Activated CD8-positive, alpha-beta memory T cell treated with anti-CD3 and anti-CD28 coated beads, Interleukin-2, amount 50 U/mL, for 48 hours (primary cell): Measurements from ENCODE around the gene R3HDM4.
"Not testable (repeated sequence)": the region's sequence is repeated elsewhere in the genome, so short reads cannot be mapped to it uniquely, and the experiment has no call there.

ENCODE experiments used
- DNase-seq: peaks from one replicate; pipeline ENCODE4 v3.0.0-alpha.2; 2020

R3HDM4 gene

DNA sequence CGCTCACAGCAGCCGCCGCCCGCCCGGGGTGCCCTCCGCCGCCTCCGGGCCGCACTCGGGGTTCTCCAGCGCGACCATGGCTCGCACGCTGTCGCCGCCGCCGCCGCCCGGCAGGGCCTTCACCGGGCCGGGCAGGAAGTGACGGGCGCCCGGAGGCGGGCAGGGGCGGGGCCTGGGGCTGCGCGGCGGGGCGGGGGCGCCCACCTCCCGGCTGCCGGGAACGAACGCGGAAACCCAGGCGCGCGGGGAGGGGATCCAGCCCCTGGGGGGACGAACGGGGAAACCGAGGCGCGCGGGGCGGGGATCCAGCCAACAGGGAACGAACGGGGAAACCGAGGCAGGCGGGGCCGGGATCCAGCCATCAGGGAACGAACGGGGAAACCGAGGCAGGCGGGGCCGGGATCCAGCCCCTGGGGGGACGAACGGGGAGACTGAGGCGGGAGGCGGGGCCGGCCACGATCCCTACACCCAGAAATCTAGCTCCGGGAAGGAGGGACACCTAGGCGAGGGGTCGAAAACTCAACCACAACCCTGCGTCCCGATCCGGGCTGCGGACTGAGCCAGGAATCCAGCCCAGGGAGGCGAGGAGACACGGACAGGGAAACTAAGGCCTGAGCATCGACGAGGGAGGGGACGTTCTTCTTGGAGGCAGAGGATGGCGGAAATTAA, at the start of gene R3HDM4:
Gene R3HDM4, minus strand, starts transcription at position 140 of the 669 bp plus-strand sequence. Its CDS starts 62 bp downstream, at position 78.
- peak; percentile 94 for DNase-seq

DNA sequence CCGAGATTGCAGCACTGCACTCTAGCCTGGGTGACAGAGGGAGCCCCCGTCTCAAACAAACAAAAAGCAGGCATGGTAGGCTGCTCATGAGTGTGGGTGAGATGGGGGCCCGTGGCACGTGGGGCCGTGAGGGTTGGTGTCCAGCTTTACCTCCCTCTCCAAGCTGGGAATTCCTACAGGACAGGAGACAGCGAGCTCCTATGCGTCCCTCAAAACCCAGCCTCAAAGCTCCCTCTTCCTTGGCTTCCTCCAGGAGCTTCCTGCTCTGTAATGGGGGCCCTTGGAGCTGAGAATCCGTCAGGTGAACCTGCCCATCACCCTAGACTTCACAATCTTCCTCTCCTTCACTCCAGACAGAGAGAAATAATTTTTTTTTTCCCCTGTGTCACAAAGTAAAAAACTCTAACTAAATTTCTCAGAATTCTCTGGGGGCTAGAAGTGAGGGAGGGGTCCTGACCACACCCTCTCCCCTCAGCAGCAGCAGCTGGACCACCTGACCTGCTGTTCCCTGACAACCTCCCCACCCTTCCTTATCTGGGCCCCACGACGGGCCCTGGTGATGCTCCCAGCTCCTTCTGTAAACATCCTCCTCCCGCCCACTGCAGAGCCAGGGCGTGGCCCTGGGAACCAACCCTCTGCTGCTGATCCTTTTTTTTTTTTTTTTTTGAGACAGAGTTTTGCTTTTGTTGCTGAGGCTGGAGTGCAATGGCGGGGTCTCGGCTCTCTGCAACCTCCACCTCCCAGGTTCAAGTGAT, 49.0 kb upstream of the R3HDM4 start:
- DNase-seq = no peak

DNA sequence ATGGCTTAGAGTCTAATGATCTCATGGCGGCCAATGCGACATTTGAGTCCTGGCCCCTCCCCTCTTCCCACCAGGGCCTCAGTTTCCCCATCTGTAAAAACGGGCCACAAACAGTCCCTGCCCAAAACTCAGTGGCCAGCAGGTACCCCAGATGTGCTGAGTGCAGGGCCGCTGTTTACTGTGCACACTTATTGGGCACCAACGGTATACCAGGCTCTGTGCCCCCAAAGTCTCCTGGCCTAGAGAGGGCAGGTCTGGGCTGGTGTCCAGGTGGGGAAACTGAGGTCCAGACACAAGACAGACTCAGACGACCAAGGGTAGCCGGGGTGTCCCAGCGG, 47.6 kb upstream of the R3HDM4 start:
- no peak for DNase-seq

DNA sequence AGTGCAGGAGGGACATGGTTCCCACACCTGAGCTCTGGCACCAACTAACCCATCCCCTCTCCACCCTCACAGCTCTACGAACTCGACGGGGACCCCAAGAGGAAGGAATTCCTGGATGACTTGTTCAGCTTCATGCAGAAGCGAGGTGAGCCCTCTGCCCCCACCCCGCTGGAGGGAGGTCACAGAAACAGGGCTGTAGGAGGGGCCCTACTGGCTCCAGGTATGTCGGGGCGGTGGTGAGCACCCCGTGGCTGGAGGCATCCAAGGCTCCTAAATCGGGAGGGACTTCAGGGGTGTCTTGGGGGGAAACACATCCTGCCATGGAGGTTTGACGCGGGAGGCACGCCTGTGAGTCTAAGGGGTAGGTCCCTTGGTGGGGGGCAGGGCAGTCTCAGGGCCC, 47.0 kb upstream of the R3HDM4 start:
- no peak for DNase-seq

DNA sequence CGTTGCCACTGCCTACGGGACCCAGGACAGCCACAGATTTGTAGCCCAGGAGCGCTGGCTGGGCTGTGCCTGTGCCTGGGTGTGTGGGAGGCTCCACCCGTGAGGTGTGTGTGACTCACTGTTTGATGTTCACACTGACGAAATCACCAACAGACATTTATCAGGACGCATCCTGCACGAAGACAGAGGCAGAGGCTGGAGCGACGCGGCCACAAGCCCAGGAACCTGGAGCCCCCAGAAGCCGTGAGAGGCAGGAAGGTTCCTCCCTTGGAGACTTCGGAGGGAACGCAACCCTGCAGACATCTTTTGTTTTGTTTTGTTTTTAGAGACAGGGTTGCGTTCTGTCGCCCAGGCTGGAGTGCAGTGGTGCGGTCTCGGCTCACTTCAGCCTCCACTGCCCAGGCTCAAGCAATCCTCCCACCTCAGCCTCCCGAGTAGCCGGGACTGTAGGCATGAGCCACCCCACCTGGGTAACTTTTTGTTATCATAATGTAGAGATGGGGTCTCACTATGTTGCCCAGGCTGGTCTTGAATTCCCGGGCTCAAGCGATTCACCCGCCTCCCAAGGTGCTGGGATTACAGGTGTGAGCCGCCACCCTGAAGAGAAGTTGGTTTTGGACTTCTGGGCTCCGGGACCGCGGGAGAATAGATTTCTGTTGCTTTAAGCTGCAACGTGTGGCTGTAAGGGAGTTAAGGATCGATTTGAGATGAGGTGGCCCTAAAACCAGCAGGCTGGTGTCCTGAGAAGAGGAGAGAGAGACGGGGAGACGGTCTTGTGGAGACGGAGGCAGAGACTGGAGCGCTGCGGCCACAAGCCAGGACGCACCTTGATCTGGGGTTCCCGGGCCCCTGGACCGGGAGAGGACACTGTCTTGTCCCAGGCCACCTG, 46.2 kb upstream of the R3HDM4 start:
- DNase-seq = no peak

DNA sequence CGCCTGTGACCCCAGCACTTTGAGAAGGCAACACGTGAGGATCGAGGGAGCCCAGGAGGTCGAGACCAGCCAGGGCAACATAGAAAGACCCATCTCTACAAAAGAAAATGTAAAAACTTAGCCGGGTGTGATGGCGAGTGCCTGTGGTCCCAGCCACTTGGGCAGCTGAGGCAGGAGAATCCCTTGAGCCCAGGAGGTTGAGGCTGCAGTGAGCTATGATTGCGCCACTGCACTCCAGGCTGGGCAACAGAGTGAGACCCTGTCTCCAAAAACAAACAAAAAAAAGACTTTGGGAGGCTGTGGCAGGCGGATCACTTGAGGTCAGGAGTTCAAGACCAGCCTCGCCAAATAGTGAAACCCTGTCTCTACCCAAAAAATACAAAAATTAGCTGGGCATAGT, 44.6 kb upstream of the R3HDM4 start:
- DNase-seq = not testable (repeated sequence)

DNA sequence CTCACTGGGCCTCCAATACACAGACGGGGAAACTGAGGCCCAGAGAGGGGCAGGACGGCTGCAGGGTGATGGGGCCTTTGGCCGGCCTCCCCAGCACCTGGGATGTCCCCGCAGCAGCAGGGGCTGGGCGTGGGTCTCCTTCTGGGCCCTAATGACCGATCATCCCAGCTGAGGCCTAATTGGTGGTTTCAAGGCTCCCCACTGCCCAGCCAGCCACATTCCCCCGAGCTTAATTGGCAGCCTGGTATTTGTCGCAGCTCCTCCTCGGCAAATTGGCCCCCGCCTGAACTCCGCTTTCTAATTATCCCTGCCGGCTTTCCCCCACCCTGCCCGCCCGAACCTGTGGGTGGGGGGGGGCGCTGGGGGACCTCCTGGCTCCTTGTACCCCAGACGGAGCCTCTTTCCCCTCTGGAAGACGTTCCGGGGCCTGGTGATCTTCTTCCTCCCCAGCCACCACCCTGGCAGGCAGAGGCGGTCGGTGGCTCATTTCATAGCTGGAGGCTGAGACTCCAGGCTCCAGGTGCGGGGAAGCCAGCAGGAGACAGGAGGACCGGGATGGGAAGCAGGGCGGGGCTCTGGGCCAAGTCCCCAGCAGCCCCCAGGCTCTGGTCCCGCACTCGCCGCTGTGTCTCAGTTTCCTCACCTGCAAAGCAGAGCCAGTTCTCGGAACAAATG, 43.9 kb upstream of the R3HDM4 start:
- DNase-seq = no peak

DNA sequence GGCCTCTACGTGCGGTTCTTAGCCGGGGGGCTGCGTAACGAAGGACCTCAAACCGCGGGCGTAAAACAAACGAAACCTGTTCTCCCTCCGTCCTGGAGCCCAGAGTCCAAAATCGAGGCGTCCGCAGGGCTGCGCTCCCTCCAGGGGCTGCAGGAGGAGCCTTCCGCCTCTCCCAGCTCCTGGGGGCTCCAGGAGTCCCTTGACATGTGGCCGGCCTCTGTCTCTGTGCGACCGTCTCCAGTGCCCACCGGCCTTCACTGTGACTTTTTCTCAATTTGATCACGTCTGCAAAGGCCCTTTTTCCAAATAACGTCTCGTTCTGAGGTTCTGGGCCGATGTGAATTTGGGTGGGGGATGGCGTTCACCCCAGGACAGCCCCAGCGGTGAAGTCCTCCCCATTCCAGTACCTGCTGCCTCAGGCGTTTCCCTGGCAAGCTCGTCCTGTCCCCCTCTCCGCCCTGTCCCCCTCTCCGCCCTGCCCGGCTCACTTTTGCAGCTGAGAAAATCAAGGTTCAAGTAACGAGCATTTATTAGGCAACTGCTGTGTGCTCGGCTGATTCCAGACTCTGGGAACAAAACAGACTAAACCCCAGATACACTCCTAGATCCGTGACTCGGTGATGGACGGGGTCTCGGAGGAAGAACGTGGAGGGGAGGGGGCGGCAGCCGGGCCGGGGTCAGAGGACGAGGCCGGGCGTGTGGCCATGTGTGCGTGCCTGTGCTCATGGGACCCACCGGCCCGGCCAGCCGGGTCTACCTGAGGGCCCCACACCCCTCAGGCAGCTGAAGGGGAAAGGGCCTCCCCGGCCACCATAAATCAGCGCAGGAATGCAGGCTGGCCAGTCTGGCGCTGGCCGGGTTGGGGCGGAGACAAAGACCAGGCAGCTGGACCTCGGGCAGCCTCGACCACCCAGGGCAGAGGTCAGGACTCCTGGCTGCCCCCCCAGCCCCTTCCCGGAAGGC, 43.1 kb upstream of the R3HDM4 start:
- DNase-seq = no peak

DNA sequence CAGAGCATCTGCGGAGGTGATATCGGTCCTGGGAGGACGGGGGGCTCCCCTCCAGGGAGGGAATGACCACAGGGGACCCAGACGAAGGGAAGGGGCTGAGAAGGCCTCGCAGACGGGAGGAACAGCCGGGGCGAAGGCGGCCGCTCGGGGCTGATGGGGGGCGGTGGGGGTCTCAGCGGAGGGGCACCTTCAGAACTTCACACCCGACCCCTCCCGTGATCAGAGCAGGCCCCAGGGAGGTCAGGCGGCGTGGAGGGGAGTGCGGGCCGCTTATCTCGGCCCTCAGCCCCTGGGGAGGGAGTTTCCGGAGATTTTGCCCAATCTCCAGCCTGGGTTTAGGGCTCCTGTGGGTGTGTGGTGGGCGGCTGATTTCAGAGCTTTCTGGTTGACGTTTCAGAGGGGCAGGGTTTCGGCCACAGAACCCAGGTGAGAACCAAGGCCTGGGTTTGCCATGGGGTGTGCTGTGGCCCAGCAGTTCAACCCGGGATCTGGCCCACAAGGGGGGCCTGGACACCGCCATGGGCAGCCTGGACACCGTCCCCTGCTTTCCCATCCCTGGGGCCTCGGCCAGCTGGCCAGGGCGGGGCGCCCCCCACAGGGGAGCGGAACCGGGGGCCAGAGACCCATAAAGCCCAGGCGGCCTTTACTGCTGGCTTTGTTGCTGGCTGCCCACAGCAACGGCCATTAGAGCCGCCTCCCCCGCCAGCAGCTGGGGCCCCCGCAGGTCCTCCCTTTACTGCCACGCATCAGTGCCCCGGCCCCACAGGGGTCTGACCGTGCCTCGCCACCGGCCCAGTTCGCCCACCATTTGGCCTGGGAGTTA, 41.9 kb upstream of the R3HDM4 start:
- DNase-seq = no peak

DNA sequence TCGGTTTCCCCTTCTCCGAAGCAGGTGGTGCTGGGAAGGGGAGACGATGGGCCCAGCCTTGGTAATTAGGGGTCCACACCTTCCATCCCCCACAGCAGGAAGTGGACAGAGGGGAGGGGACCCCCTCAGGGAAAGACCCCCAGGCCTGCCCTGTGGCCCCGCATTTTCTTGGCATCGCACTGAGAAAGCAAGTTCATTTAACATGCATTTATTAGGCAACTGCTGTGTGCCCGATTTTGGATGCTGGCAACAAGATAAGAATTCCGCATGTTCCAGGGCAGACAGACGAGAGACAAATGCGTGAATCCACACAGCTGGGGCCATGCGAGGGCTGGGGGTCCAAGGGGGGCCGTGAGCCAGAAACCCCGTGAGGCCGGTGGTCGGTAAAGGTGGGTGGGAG, 41.3 kb upstream of the R3HDM4 start:
- DNase-seq = no peak

DNA sequence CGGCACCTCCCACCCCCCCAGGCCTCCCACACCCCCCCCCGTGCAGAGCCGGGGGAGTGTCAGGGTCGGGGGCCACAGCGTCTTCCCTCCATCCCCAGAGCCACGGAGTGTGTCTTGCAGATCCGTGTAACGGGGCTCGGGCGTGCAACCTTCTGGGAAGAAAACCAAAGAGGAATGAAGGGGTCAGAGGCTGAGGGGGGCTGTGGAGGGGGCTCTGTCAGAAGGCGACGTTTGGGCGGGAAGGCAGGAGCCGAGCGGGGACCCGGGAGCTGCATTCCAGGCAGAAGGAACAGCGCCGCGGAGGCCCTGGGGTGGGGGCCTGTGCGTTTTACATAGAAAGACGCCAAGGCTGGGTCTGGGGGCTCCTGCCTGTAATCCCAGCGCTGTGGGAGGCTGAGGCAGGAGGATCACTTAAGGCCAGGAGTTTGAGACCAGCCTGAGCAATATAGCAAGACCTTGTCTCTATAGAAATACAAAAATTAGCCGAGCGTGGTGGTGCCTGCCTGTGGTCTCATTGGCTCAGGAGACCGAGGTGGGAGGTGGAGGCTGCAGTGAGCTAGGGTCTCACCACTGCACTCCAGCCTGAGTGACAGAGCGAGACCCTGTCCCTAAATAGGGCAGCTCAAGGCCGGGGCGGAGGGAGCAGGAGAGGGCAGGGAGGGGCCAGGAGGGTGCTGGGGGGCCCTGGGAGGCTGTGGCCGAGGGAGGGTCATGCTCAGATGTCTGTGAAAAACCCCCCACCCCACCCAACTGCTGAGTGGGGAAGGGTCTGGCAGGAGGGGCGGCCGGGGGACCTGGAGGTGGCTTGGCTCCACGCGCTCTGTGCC, 40.6 kb upstream of the R3HDM4 start:
- DNase-seq = no peak

DNA sequence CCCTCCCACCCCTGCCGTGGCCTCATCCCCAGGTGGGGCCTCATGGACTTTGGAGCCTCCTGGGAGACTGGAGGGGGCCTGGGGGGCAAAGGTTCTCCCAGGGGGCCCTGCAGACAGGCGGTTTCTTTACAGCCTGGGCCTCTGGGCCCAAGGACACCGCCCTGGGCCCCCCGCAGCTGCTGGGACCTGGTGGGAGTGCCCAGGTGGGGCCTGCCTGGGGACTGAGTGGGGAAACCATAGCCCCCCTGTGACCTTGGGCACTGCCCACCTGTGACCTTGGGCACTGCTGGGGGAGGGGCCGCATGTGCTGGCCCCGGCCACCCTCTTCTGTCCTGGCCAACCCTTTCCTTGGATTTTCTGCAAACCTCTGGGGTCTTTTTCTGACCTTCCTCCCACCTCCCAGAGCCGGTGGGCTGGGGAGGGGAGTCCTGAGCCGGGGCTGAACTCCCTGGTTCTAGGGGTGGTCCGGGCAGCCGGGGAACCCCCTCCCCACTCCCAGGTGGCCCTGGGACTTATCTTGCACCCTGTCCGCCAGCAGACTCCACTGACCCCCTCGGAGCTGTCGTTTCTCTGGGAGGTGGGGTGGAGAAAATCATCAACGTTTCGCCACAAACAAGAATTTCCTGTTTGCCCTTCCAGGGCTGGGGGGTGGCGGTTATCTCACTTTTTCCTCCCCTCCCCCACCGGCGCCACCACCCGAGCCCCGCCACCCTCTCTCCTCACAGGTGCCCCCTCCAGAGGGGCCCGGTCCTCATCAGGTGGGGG, 39.8 kb upstream of the R3HDM4 start:
- no peak for DNase-seq

DNA sequence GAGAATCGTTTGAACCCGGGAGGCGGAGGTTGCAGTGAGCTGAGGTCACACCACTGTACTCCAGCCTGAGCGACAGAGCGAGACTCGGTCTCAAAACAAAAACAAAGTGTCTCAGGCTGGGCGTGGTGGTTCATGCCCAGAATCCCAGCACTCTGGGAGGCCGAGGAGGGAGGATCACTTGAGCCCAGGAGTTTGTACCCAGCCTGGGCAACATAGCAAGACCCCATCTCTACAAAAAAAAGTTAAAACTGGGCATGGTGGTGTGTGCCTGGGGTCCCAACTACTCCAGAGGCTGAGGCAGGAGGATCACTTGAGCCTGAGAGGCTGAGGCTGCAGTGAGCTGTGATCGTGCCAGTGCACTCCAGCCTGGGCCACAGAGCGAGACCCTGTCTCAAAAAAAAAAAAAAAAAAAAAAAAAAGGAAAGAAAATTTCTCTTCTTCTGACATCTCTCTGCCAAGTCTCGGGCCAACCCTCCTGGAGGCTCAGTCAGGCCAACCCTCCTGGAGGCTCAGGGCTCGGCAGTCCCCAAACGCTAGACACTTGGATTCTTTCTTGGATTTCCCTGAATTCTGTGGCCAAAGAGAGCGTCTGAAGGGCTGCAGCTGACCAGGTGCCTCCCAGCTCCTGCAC, 39.1 kb upstream of the R3HDM4 start:
- DNase-seq = no peak

DNA sequence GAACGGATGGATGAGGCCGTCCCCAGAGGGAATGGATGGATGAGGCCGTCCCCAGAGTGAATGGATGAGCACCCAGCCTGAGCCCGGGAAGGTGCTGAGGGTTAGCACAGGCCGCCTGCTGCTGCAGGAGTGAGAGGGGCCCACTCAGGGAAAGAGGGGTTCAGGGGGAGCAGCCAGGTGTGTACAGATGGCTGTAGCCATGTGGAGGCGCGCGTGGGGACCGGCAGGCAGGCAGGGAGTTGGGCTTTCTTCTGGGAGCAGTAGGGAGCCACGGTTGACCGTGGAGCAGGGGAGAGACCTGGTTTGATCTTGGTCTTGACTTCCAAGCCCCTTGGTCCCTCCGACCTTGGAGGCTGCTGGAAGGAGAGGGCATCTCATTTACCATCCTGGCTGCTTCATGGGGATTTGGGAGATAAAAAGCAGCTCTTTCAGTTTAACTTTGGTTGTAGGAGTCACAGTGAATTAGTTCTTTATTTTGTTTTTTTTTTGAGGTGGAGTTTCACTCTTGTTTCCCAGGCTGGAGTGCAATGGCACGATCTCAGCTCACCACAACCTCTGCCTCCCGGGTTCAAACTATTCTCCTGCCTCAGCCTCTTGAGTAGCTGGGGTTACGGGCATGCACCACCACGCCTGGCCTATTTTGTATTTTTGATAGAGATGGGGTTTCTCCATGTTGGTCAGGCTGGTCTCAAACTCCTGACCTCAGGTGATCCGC, 37.5 kb upstream of the R3HDM4 start:
- DNase-seq = no peak

DNA sequence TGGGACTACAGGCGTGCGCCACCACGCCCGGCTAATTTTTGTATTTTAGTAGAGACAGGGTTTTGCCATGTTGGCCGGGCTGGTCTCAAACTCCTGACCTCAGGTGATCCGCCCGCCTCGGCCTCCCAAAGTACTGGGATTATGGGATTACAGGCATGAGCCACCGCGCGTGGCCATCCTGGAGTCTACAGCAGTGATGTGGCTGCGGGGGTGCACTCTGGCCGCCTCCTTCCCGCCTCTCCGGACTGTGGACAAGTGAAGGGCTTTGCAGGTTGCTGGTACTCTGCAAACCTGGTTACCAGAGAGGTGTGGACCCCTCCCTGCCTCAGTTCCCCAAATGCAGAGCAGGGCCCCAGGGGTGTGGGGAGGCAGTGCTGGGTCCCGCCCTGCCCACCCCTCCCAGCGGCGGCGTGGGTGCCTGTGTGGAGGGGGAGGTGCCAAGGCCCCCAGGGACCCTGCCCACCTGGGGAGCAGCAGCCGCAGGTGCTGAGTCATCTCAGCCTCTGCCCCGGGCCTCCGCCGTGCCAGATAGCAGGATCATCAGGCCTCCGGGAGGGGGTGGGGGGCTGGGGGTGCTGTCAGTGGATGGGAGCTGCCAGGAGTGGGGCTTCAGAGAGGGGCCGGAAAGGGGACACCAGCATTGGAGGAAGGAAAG, 36.0 kb upstream of the R3HDM4 start:
- no peak for DNase-seq

DNA sequence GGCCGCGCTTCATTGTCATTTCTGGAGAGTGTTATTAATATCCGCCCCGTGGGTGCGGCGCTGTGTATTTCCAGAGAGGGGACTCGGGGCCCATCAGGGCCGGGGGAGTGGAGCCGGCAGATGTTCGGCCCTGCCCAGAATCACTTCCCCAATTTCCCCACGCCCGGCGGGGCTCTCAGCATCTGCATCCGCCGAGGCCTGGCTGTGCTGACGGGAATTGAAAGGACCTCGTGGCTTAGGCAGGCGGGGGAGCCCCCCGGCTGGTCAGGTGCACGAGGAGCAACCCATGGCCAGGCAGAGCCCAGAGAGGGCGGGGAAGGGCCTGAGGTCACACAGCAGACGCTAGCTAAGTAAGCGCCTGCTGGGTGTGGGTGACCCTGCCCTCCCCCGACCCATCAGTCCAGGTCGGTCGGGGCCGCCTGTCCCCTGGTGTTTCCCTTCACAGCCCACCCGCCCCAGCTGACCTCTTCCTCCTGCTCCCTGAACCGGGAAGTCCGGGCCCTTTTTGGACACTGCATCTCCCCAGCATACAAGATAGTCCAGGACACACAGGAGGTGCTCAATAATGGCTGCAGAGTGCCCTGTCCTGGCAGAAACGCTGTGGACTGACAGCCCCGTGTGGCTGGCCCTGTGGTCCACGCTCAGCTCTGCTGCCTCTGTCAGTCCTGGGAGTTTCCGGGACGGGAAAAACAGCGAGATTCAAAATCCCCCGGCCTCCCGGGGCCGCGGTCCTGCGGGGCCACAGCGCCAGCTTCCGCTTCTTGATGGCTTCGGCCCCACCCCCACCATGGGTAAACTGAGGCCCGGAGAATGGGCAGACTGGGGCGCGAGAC, 34.9 kb upstream of the R3HDM4 start:
- no peak for DNase-seq
